Fibroblast of pulmonary artery (primary cell): ENCODE measurements around the gene INIP.

Experiments
- DNase-seq: peaks from one replicate; pipeline ENCODE4 v3.0.0-alpha.2; 2010; ENCODE audit warnings: low read depth
- H3K4me3 ChIP-seq: replicated peaks from 2 replicates; pipeline ENCODE4 v1.5.1; 2011; ENCODE audit warnings: low read depth, mild to moderate bottlenecking, control low read depth, low read length, moderate library complexity
- TF ChIP-seq, protein P1 (sequence below): IDR thresholded peaks from 2 replicates; pipeline ENCODE4 v1.5.1; 2011; ENCODE audit warnings: mild to moderate bottlenecking, control low read depth, low read length, inconsistent platforms; ENCODE audit errors: missing control alignments

INIP gene

GRCh38 chr9:112663681-112664080, 54.2 kb downstream of the INIP start:
- no peak for DNase-seq
- no peak overlapping the region for H3K4me3 ChIP-seq
- TF ChIP-seq, protein P1, sequence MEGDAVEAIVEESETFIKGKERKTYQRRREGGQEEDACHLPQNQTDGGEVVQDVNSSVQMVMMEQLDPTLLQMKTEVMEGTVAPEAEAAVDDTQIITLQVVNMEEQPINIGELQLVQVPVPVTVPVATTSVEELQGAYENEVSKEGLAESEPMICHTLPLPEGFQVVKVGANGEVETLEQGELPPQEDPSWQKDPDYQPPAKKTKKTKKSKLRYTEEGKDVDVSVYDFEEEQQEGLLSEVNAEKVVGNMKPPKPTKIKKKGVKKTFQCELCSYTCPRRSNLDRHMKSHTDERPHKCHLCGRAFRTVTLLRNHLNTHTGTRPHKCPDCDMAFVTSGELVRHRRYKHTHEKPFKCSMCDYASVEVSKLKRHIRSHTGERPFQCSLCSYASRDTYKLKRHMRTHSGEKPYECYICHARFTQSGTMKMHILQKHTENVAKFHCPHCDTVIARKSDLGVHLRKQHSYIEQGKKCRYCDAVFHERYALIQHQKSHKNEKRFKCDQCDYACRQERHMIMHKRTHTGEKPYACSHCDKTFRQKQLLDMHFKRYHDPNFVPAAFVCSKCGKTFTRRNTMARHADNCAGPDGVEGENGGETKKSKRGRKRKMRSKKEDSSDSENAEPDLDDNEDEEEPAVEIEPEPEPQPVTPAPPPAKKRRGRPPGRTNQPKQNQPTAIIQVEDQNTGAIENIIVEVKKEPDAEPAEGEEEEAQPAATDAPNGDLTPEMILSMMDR = no peak

- H3K4me3 ChIP-seq = no peak overlapping the region
- TF ChIP-seq, protein P1 = no peak
- DNase-seq = no peak
Observed at GRCh38 chr9:112659906-112660305, 58.0 kb downstream of the INIP start.

DNA sequence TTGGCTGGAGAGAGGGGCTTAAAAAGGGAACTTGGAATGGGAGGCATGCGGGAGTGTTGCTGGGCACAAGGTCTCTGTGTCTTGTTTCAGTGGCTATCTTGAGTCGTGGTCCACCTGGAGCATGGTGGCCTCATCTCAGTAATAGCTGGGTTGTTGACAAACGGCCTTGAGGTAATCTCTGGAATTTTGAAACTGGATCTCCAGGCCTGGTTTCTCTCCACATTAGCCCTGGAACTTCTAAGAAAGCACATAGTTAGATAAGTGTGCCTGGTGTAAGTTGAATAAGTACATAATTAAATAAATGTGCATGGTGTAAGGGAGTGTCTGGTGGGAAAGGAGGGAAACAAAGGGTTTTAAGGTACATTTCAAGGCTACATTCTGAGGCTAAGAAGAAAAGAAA, 62.2 kb downstream of the INIP start:
- DNase-seq = no peak
- no peak overlapping the region for H3K4me3 ChIP-seq
- TF ChIP-seq, protein P1 = no peak

GRCh38 chr9:112654282-112654681, 63.6 kb downstream of the INIP start:
- H3K4me3 ChIP-seq = no peak overlapping the region
- TF ChIP-seq, protein P1 = no peak
- no peak for DNase-seq

GRCh38 chr9:112648624-112649023, 69.3 kb downstream of the INIP start:
- no peak for DNase-seq
- TF ChIP-seq, protein P1 = no peak
- no peak overlapping the region for H3K4me3 ChIP-seq

DNA sequence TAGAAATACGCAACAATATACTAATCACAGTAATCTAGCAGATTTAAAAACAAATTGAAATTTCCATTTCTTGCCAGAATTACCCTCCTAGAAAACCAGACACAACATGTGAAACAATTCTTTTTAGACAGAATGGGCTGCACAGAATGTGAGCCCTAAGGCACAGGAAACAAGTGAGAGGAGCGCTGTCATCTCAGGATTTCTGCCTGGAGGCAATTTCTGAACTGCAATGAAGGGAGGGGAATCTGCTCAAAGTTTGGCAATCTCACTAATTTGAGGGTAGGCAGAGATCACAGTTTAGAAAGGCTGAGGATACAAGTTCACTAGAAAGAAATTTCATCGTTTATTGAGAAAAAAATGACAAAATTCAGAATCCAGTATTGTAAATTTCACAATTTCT, 70.3 kb downstream of the INIP start:
- DNase-seq = no peak
- TF ChIP-seq, protein P1 = no peak
- no peak overlapping the region for H3K4me3 ChIP-seq

DNA sequence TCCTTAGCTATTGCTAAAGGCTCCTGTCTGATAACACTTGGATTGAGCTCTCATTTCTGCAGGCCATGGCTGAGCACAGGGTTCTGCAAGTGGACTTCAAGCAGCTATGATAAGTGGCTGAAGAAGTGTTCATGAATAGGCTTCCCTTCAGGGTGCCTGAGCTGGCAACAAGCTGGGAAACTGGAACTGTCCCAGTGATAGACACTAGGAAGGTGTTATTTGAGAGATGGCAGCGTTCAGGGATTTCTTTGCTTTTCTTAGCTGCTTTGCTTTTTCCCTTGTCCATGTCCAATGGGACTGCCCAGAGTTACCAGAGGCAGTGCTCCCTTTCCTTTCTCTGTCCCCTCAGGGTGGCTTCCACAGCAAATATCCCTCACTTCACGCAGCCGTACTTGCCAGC, 75.8 kb downstream of the INIP start:
- DNase-seq = no peak
- no peak overlapping the region for H3K4me3 ChIP-seq
- TF ChIP-seq, protein P1 = no peak
